GM12878 (cell line): Measurements from ENCODE around the gene LMNTD2.

ENCODE experiments used
- CTCF ChIP-seq, 3 experiments: IDR thresholded peaks in 2 of 3; conservative IDR thresholded peaks in 1 of 3; 2 replicates each; pipeline ENCODE4 v1.5.1; 2011; ENCODE audit warnings: low read depth in 3 of 3, low read length in 3 of 3, mild to moderate bottlenecking in 3 of 3, control low read depth in 2 of 3, moderate library complexity in 2 of 3, inconsistent platforms in 1 of 3, mixed read lengths in 1 of 3; ENCODE audit not compliant: control insufficient read depth in 2 of 3, insufficient read depth in 1 of 3; ENCODE audit errors: extremely low read depth in 1 of 3
- GABPA ChIP-seq: IDR thresholded peaks from 2 replicates; pipeline ENCODE4 v1.6.1; 2014; ENCODE audit warnings: antibody characterized with exemption, low read depth, mild to moderate bottlenecking, inconsistent platforms
- POLR2A ChIP-seq: IDR thresholded peaks from 2 replicates; pipeline ENCODE4 v1.6.1; 2011; ENCODE audit warnings: low read depth, mild to moderate bottlenecking, low read length

- TF ChIP-seq CTCF (IDR thresholded peaks at IDR 0.05 in 2 of 3, conservative IDR thresholded peaks at IDR 0.05 in 1 of 3; ENCODE audit: control insufficient read depth in 2 of 3, extremely low read depth in 1 of 3, insufficient read depth in 1 of 3, low read depth in 3 of 3, low read length in 3 of 3) (no peak), POLR2A (no peak), GABPA (no peak)
Measured at GRCh38 chr11:569158-569885, 8.8 kb upstream of the LMNTD2 start.
